HepG2 (cell line): ENCODE measurements around the gene FLAD1. TPM values are rescaled to one million over a fixed set of nuclear protein-coding genes. Genes with fewer than 3 reads are reported as not detected.
A peak's percentile ranks its signal among the peaks of the same experiment; 100 is the strongest.

Experiments used
- ATF1 ChIP-seq: IDR thresholded peaks from 2 replicates; pipeline ENCODE4 v1.6.1; 2016; ENCODE audit warnings: mild to moderate bottlenecking, control low read depth
- BRCA1 ChIP-seq: sonication (generic); formaldehyde crosslinking; IDR thresholded peaks from 2 replicates; pipeline ENCODE4 v1.4.0; 2020; ENCODE audit warnings: missing genetic modification reagents
- BRD4 ChIP-seq: sonication (generic); formaldehyde crosslinking; IDR thresholded peaks from 2 replicates; pipeline ENCODE4 v1.4.0; 2020; ENCODE audit warnings: missing genetic modification reagents
- CCDC6 ChIP-seq: sonication (generic); formaldehyde crosslinking; IDR thresholded peaks from 2 replicates; pipeline ENCODE4 v1.8.1; 2022; ENCODE audit warnings: mild to moderate bottlenecking, missing genetic modification reagents, moderate library complexity
- GTF3A ChIP-seq: sonication (generic); formaldehyde crosslinking; conservative IDR thresholded peaks from 2 replicates; pipeline ENCODE4 v1.4.0; 2020; ENCODE audit warnings: mild to moderate bottlenecking, missing genetic modification reagents
- HOXA5 ChIP-seq: sonication (generic); formaldehyde crosslinking; IDR thresholded peaks from 2 replicates; pipeline ENCODE4 v1.4.0; 2020; ENCODE audit warnings: missing genetic modification reagents
- KDM4B ChIP-seq: sonication (generic); formaldehyde crosslinking; IDR thresholded peaks from 2 replicates; pipeline ENCODE4 v1.4.0; 2020; ENCODE audit warnings: missing genetic modification reagents
- KLF16 ChIP-seq, 2 experiments: sonication (generic) in 1 of 2; formaldehyde crosslinking in 1 of 2; IDR thresholded peaks; 2 replicates each; pipeline versions ENCODE4 v1.6.1 to v1.8.0; 2016 to 2023; ENCODE audit warnings: missing genetic modification reagents in 2 of 2, missing compliant biosample characterization in 1 of 2
- MAFK ChIP-seq, 2 experiments: IDR thresholded peaks in 1 of 2; conservative IDR thresholded peaks in 1 of 2; 2 replicates each; pipeline ENCODE4 v1.6.1; 2011; ENCODE audit warnings: improper control_type of control experiment in 2 of 2, low read length in 2 of 2
- MXI1 ChIP-seq: IDR thresholded peaks from 3 replicates; pipeline ENCODE4 v1.6.1; 2012; ENCODE audit warnings: low read depth, low read length, inconsistent platforms, borderline replicate concordance
- RBFOX2 ChIP-seq: fragments of 200-400 bp; formaldehyde crosslinking; IDR thresholded peaks from 2 replicates; pipeline ENCODE4 v1.6.1; 2017; ENCODE audit warnings: low read depth, mild to moderate bottlenecking, low read length
- ZC3H4 ChIP-seq: sonication (generic); formaldehyde crosslinking; IDR thresholded peaks from 2 replicates; pipeline ENCODE4 v1.4.0; 2020; ENCODE audit warnings: missing genetic modification reagents, borderline replicate concordance
- ZKSCAN5 ChIP-seq: sonication (generic); formaldehyde crosslinking; IDR thresholded peaks from 2 replicates; pipeline ENCODE4 v1.5.1; 2020; ENCODE audit warnings: mild to moderate bottlenecking, missing genetic modification reagents
- ZNF326 ChIP-seq: sonication (generic); formaldehyde crosslinking; IDR thresholded peaks from 2 replicates; pipeline ENCODE4 v1.4.0; 2020; ENCODE audit warnings: missing genetic modification reagents, borderline replicate concordance
- ZNF335 ChIP-seq: sonication (generic); formaldehyde crosslinking; IDR thresholded peaks from 2 replicates; pipeline ENCODE4 v1.4.0; 2020; ENCODE audit warnings: missing genetic modification reagents
- ZNF33B ChIP-seq: sonication (generic); formaldehyde crosslinking; IDR thresholded peaks from 2 replicates; pipeline ENCODE4 v1.5.1; 2020; ENCODE audit warnings: mild to moderate bottlenecking, missing genetic modification reagents
- ZNF878 ChIP-seq: sonication (generic); formaldehyde crosslinking; IDR thresholded peaks from 2 replicates; pipeline ENCODE4 v1.8.1; 2023; ENCODE audit warnings: mild to moderate bottlenecking, missing genetic modification reagents, moderate library complexity
- polyA plus RNA-seq, 8 experiments: library from polyadenylated mRNA; depleted of rRNA in 3 of 8; stranded (reverse) in 7 of 8; unstranded in 1 of 8; fragments of >200 nt; fragmentation: Illumina TruSeq in 4 of 8; extraction: Trizol in 4 of 8; gene quantifications; 2 replicates each; pipeline versions ENCODE4 v1.2.1 to v1.2.3, GENCODE V29; 2011 to 2016; ENCODE audit warnings: low read depth in 4 of 8, missing spikeins in 1 of 8, mixed read lengths in 1 of 8; ENCODE audit not compliant: insufficient read depth in 1 of 8
- total RNA-seq, 5 experiments: library from RNA; depleted of rRNA; stranded (reverse); fragments of >200 nt; fragmentation: Illumina TruSeq; extraction: Trizol; gene quantifications; 2 replicates each; pipeline ENCODE4 v1.2.3, GENCODE V29; 2016; ENCODE audit warnings: low read depth in 1 of 5
- TF ChIP-seq, protein P1 (sequence below): IDR thresholded peaks from 2 replicates; pipeline ENCODE4 v1.6.1; 2016
- TF ChIP-seq, protein P2 (sequence below): IDR thresholded peaks from 2 replicates; pipeline ENCODE4 v1.6.1; 2016; ENCODE audit warnings: low read depth, control low read depth
- TF ChIP-seq, protein P3 (sequence below): sonication (generic); formaldehyde crosslinking; IDR thresholded peaks from 2 replicates; pipeline ENCODE4 v1.4.0; 2020; ENCODE audit warnings: missing genetic modification reagents, borderline replicate concordance

The FLAD1 gene
- total and polyA plus RNA-seq, 2 of the 13 experiments (the other 11 are each of a cell fraction or from before 2014, with no cell fraction given) = 25.9 to 32.8 TPM

DNA sequence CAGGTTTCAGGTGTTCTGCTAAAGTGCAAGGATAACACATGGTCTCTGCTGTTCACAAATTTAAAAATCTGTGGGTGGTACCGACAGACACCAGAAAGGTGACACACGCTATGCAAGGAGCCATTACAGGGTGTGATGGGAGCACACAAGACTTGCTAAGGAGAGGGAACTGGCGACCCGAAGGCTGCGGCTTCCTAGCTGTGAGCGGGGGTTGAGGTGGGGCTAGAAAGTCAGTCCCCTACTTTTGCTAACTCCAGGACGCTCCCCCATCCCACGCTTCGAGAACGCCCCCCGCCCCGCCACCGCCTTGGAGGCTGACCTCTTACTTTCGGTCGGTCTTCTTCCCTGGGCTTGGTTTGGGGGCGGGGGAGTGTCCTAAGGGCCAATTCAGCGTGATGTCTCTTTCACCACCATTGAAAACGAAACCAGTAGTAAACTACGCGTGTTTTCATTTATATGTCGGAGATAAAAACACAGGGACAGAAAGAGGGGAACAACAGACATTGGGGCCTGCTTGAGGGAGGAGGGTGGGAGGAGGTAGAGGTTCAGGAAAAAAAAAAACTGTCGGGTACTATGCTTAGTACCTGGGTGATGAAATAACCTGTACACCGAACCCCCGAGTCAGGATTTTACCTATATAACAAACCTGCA lies 7.6 kb upstream of the FLAD1 start (continued):
- TF ChIP-seq KLF16 (CRISPR knock-in tag; IDR thresholded peaks at IDR 0.05) (peak in 1 of 2 experiments; percentile 22; a peak in 1 of 4 replicates), ZNF33B (CRISPR knock-in tag) (no peak), ATF1 (CRISPR knock-in tag) (no peak), HOXA5 (CRISPR knock-in tag) (0 out of 2 replicates have a peak, but pooled peaks have one; percentile 34), ZNF335 (CRISPR knock-in tag) (0 out of 2 replicates have a peak, but pooled peaks have one; percentile 12), GTF3A (0 out of 2 replicates have a peak, but pooled peaks have one; percentile 38), ZNF878 (CRISPR knock-in tag) (peak; percentile 47; the same call in 1 of the 2 replicates), KDM4B (CRISPR knock-in tag) (0 out of 2 replicates have a peak, but pooled peaks have one; percentile 12), BRCA1 (CRISPR knock-in tag) (0 out of 2 replicates have a peak, but pooled peaks have one; percentile 15), ZC3H4 (peak; percentile 47; the same call in 1 of the 2 replicates), MAFK (conservative IDR thresholded peaks at IDR 0.05 in 1 of 2, IDR thresholded peaks at IDR 0.05 in 1 of 2; ENCODE audit: low read length in 2 of 2) (no peak), CCDC6 (0 out of 2 replicates have a peak, but pooled peaks have one; percentile 26), BRD4 (CRISPR knock-in tag) (peak; percentile 40; the same call in 1 of the 2 replicates), ZKSCAN5 (CRISPR knock-in tag) (no peak), ZNF326 (CRISPR knock-in tag) (no peak), RBFOX2 (peak; percentile 39; the same call in 1 of the 2 replicates), MXI1 (peak; percentile 22; the same call in 1 of the 3 replicates)
- TF ChIP-seq, protein P1, sequence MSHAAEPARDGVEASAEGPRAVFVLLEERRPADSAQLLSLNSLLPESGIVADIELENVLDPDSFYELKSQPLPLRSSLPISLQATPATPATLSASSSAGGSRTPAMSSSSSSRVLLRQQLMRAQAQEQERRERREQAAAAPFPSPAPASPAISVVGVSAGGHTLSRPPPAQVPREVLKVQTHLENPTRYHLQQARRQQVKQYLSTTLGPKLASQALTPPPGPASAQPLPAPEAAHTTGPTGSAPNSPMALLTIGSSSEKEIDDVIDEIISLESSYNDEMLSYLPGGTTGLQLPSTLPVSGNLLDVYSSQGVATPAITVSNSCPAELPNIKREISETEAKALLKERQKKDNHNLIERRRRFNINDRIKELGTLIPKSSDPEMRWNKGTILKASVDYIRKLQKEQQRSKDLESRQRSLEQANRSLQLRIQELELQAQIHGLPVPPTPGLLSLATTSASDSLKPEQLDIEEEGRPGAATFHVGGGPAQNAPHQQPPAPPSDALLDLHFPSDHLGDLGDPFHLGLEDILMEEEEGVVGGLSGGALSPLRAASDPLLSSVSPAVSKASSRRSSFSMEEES (CRISPR knock-in tag) = 0 out of 2 replicates have a peak, but pooled peaks have one; percentile 3
- TF ChIP-seq, protein P2, sequence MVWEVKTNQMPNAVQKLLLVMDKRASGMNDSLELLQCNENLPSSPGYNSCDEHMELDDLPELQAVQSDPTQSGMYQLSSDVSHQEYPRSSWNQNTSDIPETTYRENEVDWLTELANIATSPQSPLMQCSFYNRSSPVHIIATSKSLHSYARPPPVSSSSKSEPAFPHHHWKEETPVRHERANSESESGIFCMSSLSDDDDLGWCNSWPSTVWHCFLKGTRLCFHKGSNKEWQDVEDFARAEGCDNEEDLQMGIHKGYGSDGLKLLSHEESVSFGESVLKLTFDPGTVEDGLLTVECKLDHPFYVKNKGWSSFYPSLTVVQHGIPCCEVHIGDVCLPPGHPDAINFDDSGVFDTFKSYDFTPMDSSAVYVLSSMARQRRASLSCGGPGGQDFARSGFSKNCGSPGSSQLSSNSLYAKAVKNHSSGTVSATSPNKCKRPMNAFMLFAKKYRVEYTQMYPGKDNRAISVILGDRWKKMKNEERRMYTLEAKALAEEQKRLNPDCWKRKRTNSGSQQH = 0 out of 2 replicates have a peak, but pooled peaks have one; percentile 7
- TF ChIP-seq, protein P3, sequence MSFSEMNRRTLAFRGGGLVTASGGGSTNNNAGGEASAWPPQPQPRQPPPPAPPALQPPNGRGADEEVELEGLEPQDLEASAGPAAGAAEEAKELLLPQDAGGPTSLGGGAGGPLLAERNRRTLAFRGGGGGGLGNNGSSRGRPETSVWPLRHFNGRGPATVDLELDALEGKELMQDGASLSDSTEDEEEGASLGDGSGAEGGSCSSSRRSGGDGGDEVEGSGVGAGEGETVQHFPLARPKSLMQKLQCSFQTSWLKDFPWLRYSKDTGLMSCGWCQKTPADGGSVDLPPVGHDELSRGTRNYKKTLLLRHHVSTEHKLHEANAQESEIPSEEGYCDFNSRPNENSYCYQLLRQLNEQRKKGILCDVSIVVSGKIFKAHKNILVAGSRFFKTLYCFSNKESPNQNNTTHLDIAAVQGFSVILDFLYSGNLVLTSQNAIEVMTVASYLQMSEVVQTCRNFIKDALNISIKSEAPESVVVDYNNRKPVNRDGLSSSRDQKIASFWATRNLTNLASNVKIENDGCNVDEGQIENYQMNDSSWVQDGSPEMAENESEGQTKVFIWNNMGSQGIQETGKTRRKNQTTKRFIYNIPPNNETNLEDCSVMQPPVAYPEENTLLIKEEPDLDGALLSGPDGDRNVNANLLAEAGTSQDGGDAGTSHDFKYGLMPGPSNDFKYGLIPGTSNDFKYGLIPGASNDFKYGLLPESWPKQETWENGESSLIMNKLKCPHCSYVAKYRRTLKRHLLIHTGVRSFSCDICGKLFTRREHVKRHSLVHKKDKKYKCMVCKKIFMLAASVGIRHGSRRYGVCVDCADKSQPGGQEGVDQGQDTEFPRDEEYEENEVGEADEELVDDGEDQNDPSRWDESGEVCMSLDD (CRISPR knock-in tag) = 0 out of 2 replicates have a peak, but pooled peaks have one; percentile 8
